Tibial nerve (tissue), 3 donors: Measurements from ENCODE around the gene TTC7B.

Experiments used
- POLR2A ChIP-seq, 2 donors: fragments of 450-650 bp; IDR thresholded peaks; one replicate each; pipeline ENCODE4 v1.6.1; 2017; ENCODE audit warnings: antibody characterized with exemption in 2 of 2, mild to moderate bottlenecking in 2 of 2, moderate library complexity in 2 of 2
- TF ChIP-seq, protein P1 (sequence below), 5 experiments: fragments of 200-600 bp in 3 of 5; fragments of 450-650 bp in 2 of 5; sonication (generic) in 3 of 5; IDR thresholded peaks; one replicate each; pipeline ENCODE4 v1.5.1; 2016 to 2019; ENCODE audit warnings: antibody characterized with exemption in 5 of 5, mild to moderate bottlenecking in 3 of 5, moderate library complexity in 2 of 5

- TF ChIP-seq, protein P1, sequence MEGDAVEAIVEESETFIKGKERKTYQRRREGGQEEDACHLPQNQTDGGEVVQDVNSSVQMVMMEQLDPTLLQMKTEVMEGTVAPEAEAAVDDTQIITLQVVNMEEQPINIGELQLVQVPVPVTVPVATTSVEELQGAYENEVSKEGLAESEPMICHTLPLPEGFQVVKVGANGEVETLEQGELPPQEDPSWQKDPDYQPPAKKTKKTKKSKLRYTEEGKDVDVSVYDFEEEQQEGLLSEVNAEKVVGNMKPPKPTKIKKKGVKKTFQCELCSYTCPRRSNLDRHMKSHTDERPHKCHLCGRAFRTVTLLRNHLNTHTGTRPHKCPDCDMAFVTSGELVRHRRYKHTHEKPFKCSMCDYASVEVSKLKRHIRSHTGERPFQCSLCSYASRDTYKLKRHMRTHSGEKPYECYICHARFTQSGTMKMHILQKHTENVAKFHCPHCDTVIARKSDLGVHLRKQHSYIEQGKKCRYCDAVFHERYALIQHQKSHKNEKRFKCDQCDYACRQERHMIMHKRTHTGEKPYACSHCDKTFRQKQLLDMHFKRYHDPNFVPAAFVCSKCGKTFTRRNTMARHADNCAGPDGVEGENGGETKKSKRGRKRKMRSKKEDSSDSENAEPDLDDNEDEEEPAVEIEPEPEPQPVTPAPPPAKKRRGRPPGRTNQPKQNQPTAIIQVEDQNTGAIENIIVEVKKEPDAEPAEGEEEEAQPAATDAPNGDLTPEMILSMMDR (IDR thresholded peaks at IDR 0.05) = no peak
- TF ChIP-seq POLR2A (IDR thresholded peaks at IDR 0.05) = no peak
Measured at GRCh38 chr14:90523544-90523943, 292.7 kb downstream of the TTC7B start.
